KMS-11 (cell line): Measurements from ENCODE around the gene GAS2L1.

ENCODE experiments used
- H2AFZ ChIP-seq: fragments of 200-600 bp; sonication (generic); 2 replicates; pipeline ENCODE4 v1.6.1; 2016; ENCODE audit warnings: antibody characterized with exemption, mixed run types, low read depth
- H3K27ac ChIP-seq: fragments of 200-600 bp; sonication (generic); 2 replicates; pipeline ENCODE4 v1.6.1; 2016; ENCODE audit warnings: mild to moderate bottlenecking, mixed run types
- H3K27me3 ChIP-seq: fragments of 200-600 bp; sonication (generic); 2 replicates; pipeline ENCODE4 v1.6.1; 2017; ENCODE audit warnings: mild to moderate bottlenecking, low read depth, mixed run types, moderate library complexity; ENCODE audit not compliant: insufficient read depth
- H3K36me3 ChIP-seq: fragments of 200-600 bp; sonication (generic); 2 replicates; pipeline ENCODE4 v1.6.1; 2017; ENCODE audit warnings: mild to moderate bottlenecking, mixed run types; ENCODE audit not compliant: insufficient read depth
- H3K4me1 ChIP-seq: fragments of 200-600 bp; sonication (generic); 2 replicates; pipeline ENCODE4 v1.6.1; 2016; ENCODE audit warnings: mild to moderate bottlenecking, low read depth, mixed run types; ENCODE audit not compliant: poor library complexity, severe bottlenecking
- H3K4me2 ChIP-seq: fragments of 200-600 bp; sonication (generic); 2 replicates; pipeline ENCODE4 v1.7.0; 2016; ENCODE audit warnings: mild to moderate bottlenecking, mixed run types
- H3K4me3 ChIP-seq: fragments of 200-600 bp; sonication (generic); IDR thresholded peaks from 2 replicates; pipeline ENCODE4 v1.6.1; 2017; ENCODE audit warnings: low read depth, low read length, mixed read lengths; ENCODE audit not compliant: insufficient read depth
- H3K79me2 ChIP-seq: fragments of 200-600 bp; sonication (generic); 2 replicates; pipeline ENCODE4 v1.6.1; 2016; ENCODE audit warnings: low read depth, mixed run types; ENCODE audit not compliant: insufficient read depth
- H3K9ac ChIP-seq: fragments of 200-600 bp; sonication (generic); 2 replicates; pipeline ENCODE4 v1.6.1; 2016; ENCODE audit warnings: mild to moderate bottlenecking, mixed run types
- H4K20me1 ChIP-seq: fragments of 200-600 bp; sonication (generic); 2 replicates; pipeline ENCODE4 v1.6.1; 2016; ENCODE audit warnings: mild to moderate bottlenecking, mixed run types; ENCODE audit not compliant: insufficient read depth
- CTCF ChIP-seq: fragments of 200-600 bp; sonication (generic); conservative IDR thresholded peaks from 2 replicates; pipeline ENCODE4 v1.6.1; 2017; ENCODE audit warnings: low read depth, mild to moderate bottlenecking, antibody characterized with exemption, low read length, moderate library complexity, mixed read lengths

GAS2L1 gene

GRCh38 chr22:29265929-29266328 lies 40.5 kb upstream of the GAS2L1 start:
- H3K4me2 ChIP-seq, result peak overlapping the region; percentile 95; the same call in 1 of the 2 replicates
- no peak overlapping the region for H2AFZ ChIP-seq
- H3K79me2 ChIP-seq, result peaks cover 51% of the 10 kb centered on the region
- H3K27me3 ChIP-seq, result no peaks in the 10 kb centered on the region
- peaks cover 10% of the 10 kb centered on the region; the same call in 1 of the 2 replicates for H3K36me3 ChIP-seq
- no peak overlapping the region for H3K9ac ChIP-seq
- H3K4me3 ChIP-seq, result no peak overlapping the region
- no peak for TF ChIP-seq CTCF
- H3K4me1 ChIP-seq, result peaks cover 30% of the 10 kb centered on the region
- peaks cover 12% of the 10 kb centered on the region for H4K20me1 ChIP-seq
- no peak overlapping the region; the same call in 1 of the 2 replicates for H3K27ac ChIP-seq

GRCh38 chr22:29266564-29267461 lies 39.6 kb upstream of the GAS2L1 start:
- H2AFZ ChIP-seq, result peak overlapping the region; percentile 96
- H3K27me3 ChIP-seq, result no peaks in the 10 kb centered on the region
- peaks cover 17% of the 10 kb centered on the region; the same call in 1 of the 2 replicates for H3K36me3 ChIP-seq
- peaks cover 20% of the 10 kb centered on the region for H4K20me1 ChIP-seq
- H3K4me2 ChIP-seq, result peak overlapping the region; percentile 95
- peaks cover 60% of the 10 kb centered on the region for H3K79me2 ChIP-seq
- H3K27ac ChIP-seq, result peak overlapping the region; percentile 99
- H3K9ac ChIP-seq, result peak overlapping the region; percentile 100
- H3K4me1 ChIP-seq, result peaks cover 39% of the 10 kb centered on the region
- H3K4me3 ChIP-seq, result no peak overlapping the region
- no peak for TF ChIP-seq CTCF

- Histone ChIP-seq H3K9ac (peak overlapping the region; percentile 100), H3K36me3 (peaks cover 18% of the 10 kb centered on the region; the same call in 1 of the 2 replicates)
Measured at GRCh38 chr22:29267462-29267857, 39.0 kb upstream of the GAS2L1 start.

GRCh38 chr22:29267858-29268510 lies 38.5 kb upstream of the GAS2L1 start, which contains the start of the genes EWSR1 and RHBDD3:
EWSR1 (plus strand) TSS chr22:29268268; CDS start chr22:29268337, 69 bp downstream.
RHBDD3 (minus strand) TSS chr22:29267981; CDS start chr22:29265626, 2,355 bp downstream.
- peak within 1 kb of the TSS; percentile 96 for H2AFZ ChIP-seq
- H3K4me1 ChIP-seq, result peaks cover 41% of the 10 kb centered on the region
- no peaks in the 10 kb centered on the region for H3K27me3 ChIP-seq
- peaks cover 20% of the 10 kb centered on the region; the same call in 1 of the 2 replicates for H3K36me3 ChIP-seq
- peaks cover 71% of the 10 kb centered on the region for H3K79me2 ChIP-seq
- no peak for TF ChIP-seq CTCF
- H3K4me3 ChIP-seq, result no peak within 1 kb of the TSS
- H3K9ac ChIP-seq, result peak within 1 kb of the TSS; percentile 100
- H3K4me2 ChIP-seq, result peak within 1 kb of the TSS; percentile 95
- H3K27ac ChIP-seq, result peak within 1 kb of the TSS; percentile 99
- peaks cover 31% of the 10 kb centered on the region for H4K20me1 ChIP-seq

More at GRCh38 chr22:29267462-29267857, 39.0 kb upstream of the GAS2L1 start:
- H3K4me2 ChIP-seq, result peak overlapping the region; percentile 95
- peaks cover 42% of the 10 kb centered on the region for H3K4me1 ChIP-seq
- peak overlapping the region; percentile 96 for H2AFZ ChIP-seq
- no peaks in the 10 kb centered on the region for H3K27me3 ChIP-seq
- no peak overlapping the region for H3K4me3 ChIP-seq
- H4K20me1 ChIP-seq, result peaks cover 27% of the 10 kb centered on the region
- H3K27ac ChIP-seq, result peak overlapping the region; percentile 99
- peaks cover 66% of the 10 kb centered on the region for H3K79me2 ChIP-seq
- TF ChIP-seq CTCF, result no peak
